Right ventricle myocardium superior (tissue), 1 donor: ENCODE measurements around the gene DENND10. TPM values are rescaled to one million over a fixed set of nuclear protein-coding genes. Genes with fewer than 3 reads are reported as not detected.
"Not testable (repeated sequence)": the region's sequence is repeated elsewhere in the genome, so short reads cannot be mapped to it uniquely, and the experiment has no call there.

ENCODE experiments used
- ATAC-seq: fragments of 200-7000 bp; cut with Tn5 transposase; one replicate; pipeline ENCODE4 v1.9.1; 2020; ENCODE audit warnings: mild to moderate bottlenecking; ENCODE audit not compliant: poor library complexity
- DNase-seq: peaks from one replicate; pipeline ENCODE4 v3.0.0-alpha.2; 2020
- intact Hi-C: fragments of 100-400 bp; cut with DNase I; formaldehyde crosslinking; loops from one replicate; pipeline ENCODE4 v1.11.2; 2022
- total RNA-seq: library from RNA; stranded (reverse); fragmentation: NEBNext Ultra II Directional; extraction: Animal tissue kit (Norgen Biotek cat#: 25700); gene quantifications from one replicate; pipeline ENCODE4 v1.2.1, GENCODE V29; 2021
- donor health status: DM: no; HTN: yes; CAD: no; lungs with severe emphysema.

DENND10 gene
- total RNA-seq, 1 donor from 2014 or later: 18.9 TPM

DNA sequence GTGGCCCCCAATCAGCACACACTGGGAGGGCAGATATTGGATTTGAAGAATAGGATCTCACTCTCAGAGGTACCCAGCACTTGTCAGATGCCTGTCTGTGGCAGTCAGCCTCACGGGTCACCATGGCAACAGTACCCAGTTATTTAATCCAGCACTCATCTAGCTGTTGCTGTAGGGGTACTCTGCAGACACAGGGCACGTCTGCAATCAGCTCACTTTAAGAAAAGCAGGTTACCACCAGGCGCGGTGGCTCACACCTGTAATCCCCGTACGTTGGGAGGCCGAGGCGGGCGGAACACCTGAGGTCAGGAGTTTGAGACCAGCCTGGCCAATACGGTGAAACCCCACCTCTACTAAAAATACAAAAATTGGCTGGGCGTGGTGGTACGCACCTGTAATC lies 49.7 kb downstream of the DENND10 start:
- intact Hi-C loops: no loop called here
- no peak for ATAC-seq
- DNase-seq: no peak

DNA sequence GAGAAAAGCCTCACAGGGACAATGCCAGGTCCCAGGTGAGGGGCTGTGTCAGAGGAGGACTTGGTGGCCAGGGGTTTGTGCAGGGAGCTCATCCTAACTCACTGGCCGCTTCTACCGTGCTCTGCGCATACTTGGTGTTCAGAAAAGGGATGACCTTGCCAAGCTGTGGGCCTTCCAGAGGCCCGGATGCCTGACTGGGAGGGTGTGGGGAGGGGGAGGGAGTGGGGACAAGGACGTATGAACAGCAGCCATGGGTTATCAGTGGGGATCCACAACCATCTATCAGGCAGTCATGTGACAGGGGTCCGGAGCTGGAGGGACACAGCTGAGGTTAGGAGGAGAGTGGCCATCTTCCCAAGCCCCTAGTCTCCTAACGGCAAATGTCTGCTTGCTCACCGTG lies 55.4 kb downstream of the DENND10 start:
- DNase-seq (no peak), ATAC-seq (no peak)
- intact Hi-C loops: no loop called here

DNA sequence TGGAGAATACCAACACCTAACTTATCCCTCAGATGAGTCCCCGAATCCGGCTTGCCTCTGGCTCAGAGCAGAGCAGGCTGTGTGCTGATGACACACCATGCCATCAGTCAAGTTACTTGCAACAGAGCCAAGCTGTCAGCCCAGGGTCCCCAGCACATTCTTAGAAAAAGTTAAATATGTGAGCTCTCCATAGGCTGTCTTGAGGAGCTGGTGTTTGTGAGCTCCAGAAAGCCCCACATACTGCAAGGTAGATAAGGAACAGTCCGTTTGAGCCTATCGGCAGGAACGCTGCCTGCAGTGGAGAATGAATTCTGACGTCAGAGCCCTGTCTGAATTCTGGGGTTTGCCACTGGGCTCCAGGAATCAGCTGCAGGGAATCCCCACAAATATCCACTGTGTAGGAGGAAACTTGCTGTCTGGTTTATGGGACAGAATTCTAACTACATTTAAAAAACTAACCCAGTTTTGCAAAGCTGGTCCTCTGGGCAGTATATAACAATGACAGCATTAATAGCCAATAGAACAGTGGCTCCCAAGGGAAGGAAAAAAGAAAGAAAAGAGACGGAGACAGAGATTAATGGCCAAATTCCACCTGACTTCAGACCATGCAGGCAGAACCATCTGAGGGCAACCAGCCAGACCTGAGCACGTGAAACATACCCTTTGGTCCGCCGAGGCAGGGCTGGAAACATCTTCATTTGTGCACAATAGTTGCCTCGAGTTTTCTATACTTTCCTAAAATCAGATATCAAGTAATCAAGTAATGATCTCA lies 58.0 kb downstream of the DENND10 start:
- no peak for DNase-seq
- intact Hi-C loops: no loop called here
- ATAC-seq: no peak

DNA sequence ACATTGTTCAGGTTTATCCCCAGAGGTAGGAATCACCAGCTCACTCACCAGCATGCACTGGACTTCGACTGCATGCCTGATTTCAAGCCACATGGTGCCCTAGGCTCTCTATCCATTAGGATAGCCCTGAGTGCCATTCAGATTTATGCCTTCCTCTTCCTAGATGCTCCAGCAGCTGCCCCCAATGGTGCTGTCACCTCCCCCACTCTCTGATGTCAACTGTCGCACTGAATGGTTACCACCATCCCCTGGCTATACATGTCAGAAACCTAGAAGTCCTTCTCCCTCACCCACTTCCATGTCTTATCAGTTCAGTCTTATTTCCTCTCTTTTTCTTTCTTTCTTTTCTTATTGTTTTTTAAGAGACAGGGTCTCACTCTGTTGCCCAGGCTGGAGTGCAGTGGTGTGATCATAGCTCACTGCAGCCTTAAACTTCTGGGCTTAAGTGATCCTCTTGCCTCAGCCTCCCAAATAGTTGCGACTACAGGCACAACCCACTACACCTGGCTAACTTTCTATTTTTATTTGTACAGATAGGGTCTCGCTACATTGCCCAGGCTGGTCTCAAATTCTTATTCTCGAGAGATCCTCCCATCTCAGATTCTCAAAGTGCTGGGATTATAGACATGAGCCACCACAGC lies 58.7 kb downstream of the DENND10 start:
- ATAC-seq (no peak), DNase-seq (no peak)
- intact Hi-C loops: no loop called here

DNA sequence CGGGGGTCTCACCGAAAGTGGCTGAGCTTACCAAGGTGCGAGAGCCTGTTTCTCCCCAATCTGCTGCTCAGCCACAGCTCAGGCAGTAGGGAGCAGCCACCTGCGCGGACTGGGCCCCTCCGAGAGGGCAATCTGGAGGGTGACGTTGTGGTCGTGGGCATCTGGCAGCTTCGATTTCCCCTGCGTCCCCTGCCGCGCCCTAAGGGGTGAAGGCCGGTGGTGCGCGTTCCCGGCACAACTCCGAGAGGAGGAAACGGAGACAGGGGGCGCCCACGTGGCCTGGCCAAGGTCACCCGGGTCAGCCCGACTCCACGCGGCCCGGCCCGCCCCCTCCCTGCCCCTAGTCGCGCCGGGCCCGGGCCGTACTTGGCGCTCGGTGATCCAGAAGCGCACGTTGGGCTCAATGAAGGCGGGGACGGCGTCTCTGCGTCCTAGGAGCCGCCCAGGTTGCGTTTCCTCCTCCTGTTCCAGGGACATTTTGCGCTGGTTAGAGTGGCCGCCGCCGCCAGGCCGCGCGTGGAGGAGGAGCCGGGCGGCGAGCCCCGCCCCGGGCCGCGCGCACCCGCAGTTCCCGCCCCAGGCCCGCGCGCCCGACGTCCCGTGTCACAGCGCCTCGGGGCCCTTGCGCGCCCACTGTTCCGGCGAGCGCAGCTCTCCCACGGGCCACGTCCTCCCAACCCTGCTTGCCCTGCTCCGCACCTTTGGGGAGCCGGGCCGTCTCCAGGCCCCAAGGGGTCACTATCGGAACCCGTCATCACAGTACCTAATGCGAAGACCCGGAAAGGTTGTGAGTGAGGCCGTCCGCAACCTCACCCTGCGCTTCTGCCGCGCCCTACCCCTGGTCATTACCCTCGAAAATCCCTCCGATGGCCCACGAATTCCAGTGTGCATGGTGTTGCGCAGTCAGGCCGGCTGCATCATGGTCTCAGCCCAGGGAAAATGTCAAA lies 61.5 kb downstream of the DENND10 start, which contains the start of gene SFXN4:
Gene SFXN4 (minus strand): TSS at position 544 of the 947 bp plus-strand sequence. CDS start 67 bp downstream, at position 477.
- DNase-seq (peak; percentile 89), ATAC-seq (peak; percentile 98)
- intact Hi-C loops: no loop called here

DNA sequence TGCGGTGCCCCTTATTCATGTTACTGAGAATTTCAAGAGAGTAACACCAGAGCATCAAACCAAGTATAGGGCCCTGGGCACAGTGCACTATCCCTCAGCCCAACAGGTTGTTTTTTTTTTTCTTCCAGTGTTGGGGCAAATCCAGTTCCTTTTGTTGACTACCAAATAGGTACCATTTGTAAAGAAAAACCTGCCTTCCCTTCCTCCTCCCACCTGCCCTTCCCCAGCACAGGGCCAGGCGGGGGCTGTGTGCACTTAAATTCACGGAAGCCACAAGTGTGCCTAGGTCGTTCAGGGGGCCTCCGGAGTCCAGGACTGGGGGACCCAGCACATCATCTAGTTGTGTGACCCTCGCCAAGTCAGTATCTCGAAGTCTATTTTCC lies 62.2 kb downstream of the DENND10 start:
- ATAC-seq: no peak
- no peak for DNase-seq
- intact Hi-C loops: no loop called here

DNA sequence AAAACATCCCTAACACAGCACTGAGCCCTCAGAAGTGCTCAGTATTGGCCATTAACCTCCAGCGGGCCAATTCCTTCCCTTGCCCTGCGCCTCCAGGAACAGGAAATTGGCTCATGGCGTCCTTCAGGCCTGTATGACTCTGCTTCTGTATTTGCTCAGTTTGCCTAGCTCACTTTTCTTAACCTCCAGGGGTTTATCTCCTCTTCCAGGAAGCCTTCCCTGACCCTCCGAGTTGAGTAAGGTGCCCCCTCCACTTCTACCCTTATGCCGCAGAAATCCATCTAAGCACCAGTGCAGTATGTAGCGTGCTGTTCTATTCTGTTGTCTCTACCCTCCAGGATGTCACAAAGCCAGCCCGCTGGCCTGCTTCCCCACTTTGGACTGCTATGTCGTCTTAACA lies 62.7 kb downstream of the DENND10 start:
- intact Hi-C loops: no loop called here
- no peak for DNase-seq

DNA sequence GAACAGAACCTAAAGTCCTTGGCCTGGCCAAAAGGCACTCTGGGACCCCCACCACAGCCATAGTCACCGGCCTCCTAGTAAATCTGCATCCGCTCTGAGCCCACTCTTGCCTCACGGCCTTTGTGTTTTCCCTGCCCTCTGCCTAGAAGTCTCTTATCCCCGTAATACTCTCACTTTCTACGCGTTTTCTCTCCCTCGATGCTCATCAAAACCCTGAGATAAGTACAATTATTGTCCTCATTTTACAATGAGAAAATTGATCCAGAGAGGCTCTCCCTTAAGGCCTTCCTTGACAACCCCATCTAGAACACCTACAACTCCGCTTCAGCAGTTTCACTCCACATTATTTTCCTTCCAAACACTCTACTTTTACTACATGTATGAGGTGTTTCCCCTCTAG lies 63.1 kb downstream of the DENND10 start:
- no peak for DNase-seq
- ATAC-seq: no peak
- intact Hi-C loops: no loop called here

More for the DNA sequence above, 62.7 kb downstream of the DENND10 start:
- no peak for ATAC-seq

DNA sequence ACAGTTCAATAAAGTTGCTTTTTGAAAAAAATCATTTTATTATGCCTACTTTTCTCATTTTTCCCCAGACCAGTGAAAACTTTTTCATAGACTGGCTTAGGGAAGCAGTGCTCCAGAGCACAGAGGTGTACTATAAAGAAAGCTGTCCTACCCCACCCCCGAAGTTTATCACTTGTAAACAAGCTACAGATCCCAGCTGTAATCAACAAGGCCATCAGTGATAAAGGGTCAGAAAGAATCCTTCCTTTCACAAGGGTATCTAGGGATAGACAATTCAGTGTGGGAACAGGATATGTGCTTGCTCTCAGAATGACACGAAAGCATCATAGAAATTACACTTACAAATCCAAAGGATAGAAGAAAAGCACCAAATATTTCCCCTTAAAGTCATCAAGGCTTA lies 70.2 kb downstream of the DENND10 start:
- intact Hi-C loops: no loop called here
- DNase-seq (no peak), ATAC-seq (no peak)

DNA sequence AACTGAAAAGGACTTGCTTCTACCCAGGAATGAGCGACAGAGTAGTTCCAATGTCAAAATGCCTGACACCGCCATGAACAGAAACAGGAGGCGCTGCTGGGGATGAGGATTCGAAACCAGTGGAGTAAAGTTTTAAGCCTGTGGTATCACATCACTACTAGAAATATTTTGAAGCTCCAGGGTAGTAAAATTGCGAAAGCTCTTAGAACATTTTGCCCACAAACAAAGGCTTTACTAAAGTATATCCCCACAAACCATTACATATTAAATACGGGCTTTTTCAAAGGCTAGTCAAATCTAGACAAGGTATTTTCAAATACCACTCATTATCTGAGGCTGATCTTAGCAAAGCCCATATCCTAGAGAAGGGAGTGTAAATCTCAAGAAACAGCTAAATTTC lies 72.3 kb downstream of the DENND10 start:
- DNase-seq (no peak), ATAC-seq (no peak)
- intact Hi-C loops: no loop called here

DNA sequence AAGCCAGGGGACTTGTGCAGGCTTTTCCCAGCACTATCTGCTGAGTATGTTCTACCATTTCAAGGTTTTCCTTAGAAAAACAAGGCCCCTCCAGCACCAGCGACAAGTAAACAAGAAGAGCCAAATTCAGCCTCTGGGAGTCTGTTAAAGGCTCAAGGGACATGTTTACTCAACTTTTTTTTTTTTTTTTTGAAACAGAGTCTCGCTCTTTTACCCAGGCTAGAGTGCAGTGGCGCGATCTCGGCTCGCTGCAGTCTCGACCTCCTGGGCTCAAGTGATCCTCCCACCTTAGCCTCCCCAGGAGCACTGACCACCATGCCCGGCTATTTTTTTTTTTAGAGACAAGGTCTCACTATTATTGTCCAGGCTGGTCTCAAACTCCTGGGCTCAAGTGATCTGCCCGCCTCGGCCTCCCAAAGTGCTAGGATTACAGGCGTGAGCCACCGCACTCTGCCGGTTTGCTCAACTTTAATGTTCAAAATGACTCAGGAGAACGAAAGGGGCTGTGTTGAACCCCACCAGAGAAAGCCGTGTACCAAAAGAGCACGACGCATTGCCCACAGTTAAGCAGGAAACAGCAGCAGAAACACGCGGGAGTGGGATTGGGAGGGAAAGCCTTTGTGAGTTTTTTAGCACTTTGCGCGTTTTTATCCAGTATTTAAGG lies 73.9 kb downstream of the DENND10 start:
- DNase-seq: no peak
- no peak for ATAC-seq
- intact Hi-C loops: no loop called here

DNA sequence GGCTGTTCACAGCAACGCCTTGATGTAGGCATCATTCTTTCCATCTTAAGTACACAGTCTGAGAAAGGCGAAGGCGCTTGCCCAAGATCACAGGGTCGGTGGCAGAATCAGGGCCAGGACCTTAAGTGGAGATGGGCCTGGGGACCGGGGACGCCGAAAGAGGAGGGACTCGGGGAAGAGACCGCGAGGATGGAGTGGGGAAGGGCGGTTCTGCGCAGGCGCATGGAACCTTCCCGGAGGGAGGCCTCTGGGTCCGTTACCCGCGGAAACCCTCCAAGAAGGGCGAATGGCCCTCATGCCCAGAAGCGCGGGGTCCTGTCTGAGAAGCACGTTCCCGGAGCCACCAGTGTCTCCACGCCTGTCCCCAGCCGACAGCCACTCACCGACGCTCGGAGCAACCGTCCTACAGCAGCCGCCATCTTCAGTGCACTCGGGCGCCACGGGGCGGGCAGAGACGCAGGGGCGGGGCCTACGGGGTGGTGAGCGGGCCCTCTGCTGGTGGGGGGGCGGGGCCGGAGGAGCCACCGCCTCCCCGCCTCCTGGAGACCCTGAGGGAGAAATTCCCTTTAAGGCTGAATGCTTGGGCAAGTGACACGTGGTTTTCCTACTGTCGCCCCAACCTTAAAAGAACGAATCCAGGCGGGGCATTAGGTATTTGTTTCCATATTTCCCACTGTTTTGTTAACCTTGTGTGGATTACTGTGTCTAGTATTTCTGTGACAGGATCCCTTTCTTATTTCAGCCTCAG lies 74.6 kb downstream of the DENND10 start, which contains the start of gene PRDX3:
Gene PRDX3 (minus strand): TSS at position 441 of the 748 bp plus-strand sequence. CDS start 22 bp downstream, at position 419.
- ATAC-seq: peak; percentile 100

DNA sequence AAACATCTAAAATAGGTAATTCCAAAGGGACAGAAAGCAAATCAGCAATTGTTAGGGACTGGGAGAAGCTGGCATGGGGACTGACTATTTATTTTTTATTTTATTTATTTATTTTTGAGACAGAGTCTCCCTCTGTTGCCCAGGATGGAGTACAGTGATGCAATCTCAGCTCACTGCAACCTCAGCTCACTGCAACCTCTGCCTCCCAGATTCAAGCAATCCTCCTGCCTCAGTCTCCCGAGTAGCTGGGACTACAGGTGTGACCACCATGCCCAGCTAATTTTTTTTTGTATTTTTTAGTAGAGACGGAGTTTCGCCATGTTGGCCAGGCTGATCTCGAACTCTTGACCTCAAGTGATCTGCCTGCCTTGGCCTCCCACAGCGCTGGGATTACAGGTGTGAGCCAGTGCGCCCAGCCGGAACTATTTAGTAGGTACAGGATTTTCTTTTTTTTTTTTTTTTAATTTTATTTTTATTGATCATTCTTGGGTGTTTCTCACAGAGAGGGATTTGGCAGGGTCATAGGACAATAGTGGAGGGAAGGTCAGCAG lies 77.0 kb downstream of the DENND10 start:
- DNase-seq, ATAC-seq, intact Hi-C loops: not testable (repeated sequence)

More for the DNA sequence above, 74.6 kb downstream of the DENND10 start, which contains the start of gene PRDX3:
- DNase-seq: peak; percentile 97
- intact Hi-C loops: no loop called here

DNA sequence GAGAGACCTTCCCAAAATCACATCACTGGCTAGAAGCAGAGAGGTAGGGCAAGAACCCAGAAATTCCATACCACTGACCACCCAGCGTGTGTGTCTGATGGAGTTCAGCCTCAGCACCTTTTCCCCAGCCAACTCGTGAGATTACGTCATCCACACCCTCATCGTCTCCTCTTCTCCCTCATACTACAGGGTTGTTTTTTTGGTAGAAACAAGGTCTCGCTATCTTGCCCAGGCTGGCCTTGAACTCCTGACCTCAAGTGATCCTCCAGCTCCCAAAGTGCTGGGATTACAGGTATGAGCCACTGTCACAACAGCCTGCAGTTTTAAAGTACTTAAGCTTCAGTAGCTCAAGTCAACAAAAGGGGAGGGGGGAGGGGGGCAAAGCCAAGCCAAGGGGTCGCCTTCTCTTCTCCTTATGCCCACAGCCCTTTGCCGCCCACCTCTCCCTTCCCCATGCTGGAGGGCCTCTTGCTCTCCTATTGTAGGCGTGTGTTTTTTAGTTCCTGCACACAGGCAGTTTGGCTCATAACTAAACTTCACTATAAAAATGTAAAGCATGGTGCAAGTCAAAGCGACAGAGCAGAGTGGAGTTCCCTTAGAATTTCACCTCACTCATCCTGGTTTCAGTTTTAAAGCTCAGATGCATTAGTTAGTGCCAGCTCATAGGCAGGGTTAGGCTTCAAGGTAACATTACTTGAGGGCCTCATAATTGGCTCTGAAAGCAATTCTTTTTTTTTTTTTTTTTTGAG lies 79.9 kb downstream of the DENND10 start:
- no peak for DNase-seq
- no peak for ATAC-seq
- intact Hi-C loops: no loop called here
